Erythroblast (primary cell): ENCODE data around the gene TTC21B.
"Not testable (repeated sequence)": the region's sequence is repeated elsewhere in the genome, so short reads cannot be mapped to it uniquely, and the experiment has no call there.

Experiments
- GATA1 ChIP-seq: IDR thresholded peaks from 2 replicates; pipeline ENCODE4 v1.6.1; 2011; ENCODE audit warnings: low read depth, mild to moderate bottlenecking, control low read depth, low read length, moderate library complexity
- POLR2A ChIP-seq: IDR thresholded peaks from 2 replicates; pipeline ENCODE4 v1.6.1; 2011; ENCODE audit warnings: mild to moderate bottlenecking, low read length

DNA sequence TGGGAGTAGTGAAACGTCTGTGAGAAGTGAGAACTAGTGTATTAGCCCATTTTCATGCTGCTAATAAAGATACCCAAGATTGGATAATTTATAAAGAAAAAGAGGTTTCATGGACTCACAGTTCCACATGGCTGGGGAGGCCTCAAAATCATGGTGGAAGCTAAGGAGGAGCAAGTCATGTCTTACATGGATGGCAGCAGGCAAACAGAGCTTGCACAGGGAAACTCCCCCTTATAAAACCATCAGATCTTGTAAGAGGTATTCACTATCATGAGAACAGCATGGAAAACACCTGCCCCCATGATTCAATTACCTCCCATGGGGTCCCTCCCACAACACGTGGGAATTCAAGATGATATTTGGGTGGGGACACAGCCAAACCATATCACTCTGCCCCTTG is 93.9 kb downstream of the TTC21B start:
- TF ChIP-seq POLR2A, GATA1: not testable (repeated sequence)
